HepG2 (cell line): ENCODE results near the gene NPW. TPM values are rescaled to one million over a fixed set of nuclear protein-coding genes. Genes with fewer than 3 reads are reported as not detected.

Source experiments
- ATAC-seq: fragments of 200-7000 bp; cut with Tn5 transposase; 3 replicates; pipeline ENCODE4 v1.9.1; 2020; ENCODE audit warnings: mild to moderate bottlenecking, moderate library complexity
- BruUV-seq: library from RNA; stranded (reverse); fragments of 400-500 nt; replicated peaks from 2 replicates; lab custom pipeline; 2021; lab: Mats Ljungman, UMichigan
- CTCF ChIA-PET: fragments of 300-600 bp; formaldehyde crosslinking; extraction: SDS; loops from one replicate; lab custom pipeline; 2021; ENCODE audit warnings: low total read pairs, inconsistent platforms, low intra/inter-chr PET ratio; lab: Yijun Ruan, JAX
- POLR2A ChIA-PET: fragments of 350-600 bp; sonication (Branson Sonifier 250); formaldehyde crosslinking; loops from one replicate; lab custom pipeline; 2020; ENCODE audit warnings: antibody characterized with exemption, inconsistent platforms; lab: Yijun Ruan, JAX
- DNase-seq: peaks from one replicate; pipeline ENCODE4 v3.0.0-alpha.2; 2015; ENCODE audit warnings: low spot score
- FAIRE-seq: peaks from 3 replicates; lab custom pipeline; 2011; peaks lifted over from hg19 to GRCh38; lab: Jason Lieb, UNC
- H2AFZ ChIP-seq: one replicate; pipeline ENCODE4 v1.6.1; 2011; ENCODE audit warnings: low read length, inconsistent platforms
- H3K27ac ChIP-seq: fragments of 300-600 bp; 3 replicates; pipeline ENCODE4 v1.8.0; 2011; ENCODE audit warnings: mixed run types, mild to moderate bottlenecking, mixed read lengths, low read length, inconsistent platforms; ENCODE audit not compliant: insufficient read depth; ENCODE audit errors: extremely low read length
- H3K27me3 ChIP-seq, 2 experiments: fragments of 200-600 bp in 1 of 2; 2 replicates in 1 of 2; 3 replicates in 1 of 2; pipeline versions ENCODE4 v1.6.0 to v1.8.0; 2011; ENCODE audit warnings: low read length in 2 of 2, mild to moderate bottlenecking in 2 of 2, moderate library complexity in 2 of 2, inconsistent platforms in 1 of 2; ENCODE audit not compliant: insufficient read depth in 2 of 2, control insufficient read depth in 1 of 2
- H3K36me3 ChIP-seq, 2 experiments: fragments of 200-600 bp in 1 of 2; replicated peaks in 1 of 2; 2 replicates in 1 of 2; 3 replicates in 1 of 2; pipeline versions ENCODE4 v1.5.1 to v1.8.0; 2011; ENCODE audit warnings: low read length in 2 of 2, inconsistent platforms in 1 of 2; ENCODE audit not compliant: insufficient read depth in 2 of 2, control insufficient read depth in 1 of 2
- H3K4me1 ChIP-seq: 2 replicates; pipeline ENCODE4 v1.5.1; 2012; ENCODE audit warnings: low read length, inconsistent platforms; ENCODE audit not compliant: insufficient read depth
- H3K4me2 ChIP-seq: 2 replicates; pipeline ENCODE4 v1.6.0; 2011; ENCODE audit warnings: low read depth, low read length, inconsistent platforms
- H3K4me3 ChIP-seq, 3 experiments: fragments of 200-600 bp in 1 of 3; sonication (generic), shearing (Covaris generic) in 1 of 3; replicated peaks in 1 of 3; 2 replicates each; pipeline ENCODE4 v1.5.1; 2011 to 2016; ENCODE audit warnings: low read length in 3 of 3, inconsistent platforms in 2 of 3, low read depth in 2 of 3, mild to moderate bottlenecking in 2 of 3, control low read depth in 1 of 3, mixed read lengths in 1 of 3; ENCODE audit not compliant: insufficient read depth in 1 of 3
- H3K79me2 ChIP-seq: one replicate; pipeline ENCODE4 v1.6.1; 2011; ENCODE audit warnings: low read length, inconsistent platforms; ENCODE audit not compliant: insufficient read depth
- H3K9ac ChIP-seq: 2 replicates; pipeline ENCODE4 v1.6.0; 2011; ENCODE audit warnings: mild to moderate bottlenecking, low read depth, low read length, inconsistent platforms; ENCODE audit not compliant: insufficient read depth
- H3K9me3 ChIP-seq: 2 replicates; pipeline ENCODE4 v1.5.1; 2012; ENCODE audit warnings: mild to moderate bottlenecking, low read length
- H4K20me1 ChIP-seq: 2 replicates; pipeline ENCODE4 v1.6.0; 2011; ENCODE audit warnings: inconsistent platforms, mild to moderate bottlenecking, low read length, moderate library complexity; ENCODE audit not compliant: insufficient read depth
- CBX2 ChIP-seq, 2 experiments: fragments of 200-600 bp in 1 of 2; sonication (generic); formaldehyde crosslinking in 1 of 2; IDR thresholded peaks; 2 replicates each; pipeline versions ENCODE4 v1.7.0 to v1.8.1; 2018 to 2022; ENCODE audit warnings: low read depth in 2 of 2, low read length in 1 of 2, mild to moderate bottlenecking in 1 of 2, missing genetic modification reagents in 1 of 2
- CBX5 ChIP-seq: sonication (generic); formaldehyde crosslinking; IDR thresholded peaks from 2 replicates; pipeline ENCODE4 v1.4.0; 2020; ENCODE audit warnings: missing genetic modification reagents, borderline replicate concordance
- FOXK2 ChIP-seq: fragments of 450-650 bp; IDR thresholded peaks from 2 replicates; pipeline ENCODE4 v1.6.1; 2016
- HNRNPLL ChIP-seq: fragments of 200-400 bp; formaldehyde crosslinking; IDR thresholded peaks from 2 replicates; pipeline ENCODE4 v1.6.1; 2017; ENCODE audit warnings: mild to moderate bottlenecking, low read depth, low read length; ENCODE audit not compliant: poor library complexity, severe bottlenecking
- MBD4 ChIP-seq: IDR thresholded peaks from 2 replicates; pipeline ENCODE4 v1.6.1; 2012; ENCODE audit warnings: low read length, inconsistent platforms, borderline replicate concordance
- MED13 ChIP-seq: sonication (generic); formaldehyde crosslinking; IDR thresholded peaks from 2 replicates; pipeline ENCODE4 v1.5.0; 2020; ENCODE audit warnings: missing genetic modification reagents
- SAP130 ChIP-seq: IDR thresholded peaks from 2 replicates; pipeline ENCODE4 v1.6.1; 2016; ENCODE audit warnings: low read depth
- SMC3 ChIP-seq: IDR thresholded peaks from 2 replicates; pipeline ENCODE4 v1.6.1; 2011; ENCODE audit warnings: low read length, improper control_type of control experiment
- SOX13 ChIP-seq, 3 experiments: fragments of 450-650 bp in 1 of 3; sonication (generic) in 1 of 3; formaldehyde crosslinking in 1 of 3; IDR thresholded peaks in 2 of 3; conservative IDR thresholded peaks in 1 of 3; 2 replicates each; pipeline versions ENCODE4 v1.5.0 to v1.6.1; 2016 to 2020; ENCODE audit warnings: antibody characterized with exemption in 1 of 3, mild to moderate bottlenecking in 1 of 3, missing compliant biosample characterization in 1 of 3, missing genetic modification reagents in 1 of 3, moderate library complexity in 1 of 3
- TARDBP ChIP-seq: sonication (generic); formaldehyde crosslinking; IDR thresholded peaks from 2 replicates; pipeline ENCODE4 v1.8.0; 2022; ENCODE audit warnings: mild to moderate bottlenecking, missing genetic modification reagents
- ZBTB7B ChIP-seq: sonication (generic); formaldehyde crosslinking; IDR thresholded peaks from 2 replicates; pipeline ENCODE4 v1.4.0; 2020; ENCODE audit warnings: missing genetic modification reagents
- ZHX1 ChIP-seq: sonication (generic); formaldehyde crosslinking; IDR thresholded peaks from 2 replicates; pipeline ENCODE4 v1.8.1; 2022; ENCODE audit warnings: low read depth, mild to moderate bottlenecking, missing genetic modification reagents
- ZNF232 ChIP-seq: sonication (generic); formaldehyde crosslinking; IDR thresholded peaks from 2 replicates; pipeline ENCODE4 v1.4.0; 2020; ENCODE audit warnings: missing genetic modification reagents, borderline replicate concordance
- ZSCAN21 ChIP-seq: sonication (generic); formaldehyde crosslinking; IDR thresholded peaks from 2 replicates; pipeline ENCODE4 v1.8.0; 2022; ENCODE audit warnings: mild to moderate bottlenecking, missing genetic modification reagents, moderate library complexity, borderline replicate concordance
- WGBS: methylation state at CpG from one replicate; pipeline ENCODE4 v1.1.6; 2017; ENCODE audit warnings: low lambda C conversion rate; 5-methylcytosine and 5-hydroxymethylcytosine counted together
- in situ Hi-C: cut with HindIII; loops from 2 replicates; pipeline ENCODE4 v1.10.0; 2017; ENCODE audit warnings: low pct_unique_long_range_greater_than_20kb; ENCODE audit not compliant: extremely low pct_ligation_motif_present
- intact Hi-C: fragments of 100-400 bp; cut with micrococcal nuclease; formaldehyde crosslinking; loops from one replicate; pipeline ENCODE4 v1.10.0; 2022; ENCODE audit not compliant: unreplicated experiment
- polyA plus RNA-seq, 8 experiments: library from polyadenylated mRNA; depleted of rRNA in 3 of 8; stranded (reverse) in 7 of 8; unstranded in 1 of 8; fragments of >200 nt; fragmentation: Illumina TruSeq in 4 of 8; extraction: Trizol in 4 of 8; gene quantifications; 2 replicates each; pipeline versions ENCODE4 v1.2.1 to v1.2.3, GENCODE V29; 2011 to 2016; ENCODE audit warnings: low read depth in 4 of 8, missing spikeins in 1 of 8, mixed read lengths in 1 of 8; ENCODE audit not compliant: insufficient read depth in 1 of 8
- total RNA-seq, 5 experiments: library from RNA; depleted of rRNA; stranded (reverse); fragments of >200 nt; fragmentation: Illumina TruSeq; extraction: Trizol; gene quantifications; 2 replicates each; pipeline ENCODE4 v1.2.3, GENCODE V29; 2016; ENCODE audit warnings: low read depth in 1 of 5
- TF ChIP-seq, protein P1 (sequence below): sonication (generic); formaldehyde crosslinking; conservative IDR thresholded peaks from 2 replicates; pipeline ENCODE4 v1.5.0; 2020; ENCODE audit warnings: missing genetic modification reagents
- TF ChIP-seq, protein P2 (sequence below): sonication (generic); formaldehyde crosslinking; IDR thresholded peaks from 2 replicates; pipeline ENCODE4 v1.4.0; 2020; ENCODE audit warnings: missing genetic modification reagents

The NPW gene
- total and polyA plus RNA-seq, 2 of the 13 experiments (the other 11 are each of a cell fraction or from before 2014, with no cell fraction given), result 0.24 to 0.97 TPM

GRCh38 chr16:2024032-2024420 is 4.4 kb downstream of the NPW start (continued):
- TF ChIP-seq, protein P1, sequence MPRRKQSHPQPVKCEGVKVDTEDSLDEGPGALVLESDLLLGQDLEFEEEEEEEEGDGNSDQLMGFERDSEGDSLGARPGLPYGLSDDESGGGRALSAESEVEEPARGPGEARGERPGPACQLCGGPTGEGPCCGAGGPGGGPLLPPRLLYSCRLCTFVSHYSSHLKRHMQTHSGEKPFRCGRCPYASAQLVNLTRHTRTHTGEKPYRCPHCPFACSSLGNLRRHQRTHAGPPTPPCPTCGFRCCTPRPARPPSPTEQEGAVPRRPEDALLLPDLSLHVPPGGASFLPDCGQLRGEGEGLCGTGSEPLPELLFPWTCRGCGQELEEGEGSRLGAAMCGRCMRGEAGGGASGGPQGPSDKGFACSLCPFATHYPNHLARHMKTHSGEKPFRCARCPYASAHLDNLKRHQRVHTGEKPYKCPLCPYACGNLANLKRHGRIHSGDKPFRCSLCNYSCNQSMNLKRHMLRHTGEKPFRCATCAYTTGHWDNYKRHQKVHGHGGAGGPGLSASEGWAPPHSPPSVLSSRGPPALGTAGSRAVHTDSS (CRISPR knock-in tag), result no peak
- no peak for TF ChIP-seq CBX2 (IDR thresholded peaks at IDR 0.05; ENCODE audit: low read depth, low read length)
- TF ChIP-seq CBX2 (CRISPR knock-in tag; IDR thresholded peaks at IDR 0.05; ENCODE audit: low read depth), result no peak
- TF ChIP-seq ZHX1 (CRISPR knock-in tag), result no peak
- no peak for TF ChIP-seq MED13 (CRISPR knock-in tag)
- no peak for TF ChIP-seq FOXK2
- no peak for TF ChIP-seq MBD4
- TF ChIP-seq ZNF232, result no peak

GRCh38 chr16:2025251-2025650 is 5.7 kb downstream of the NPW start:
- Histone ChIP-seq H3K36me3 (no peaks in the 10 kb centered on the region), H3K9me3 (no peaks in the 10 kb centered on the region), H2AFZ (no peak overlapping the region), H3K4me1 (peaks cover 64% of the 10 kb centered on the region), H3K4me2 (peak overlapping the region; percentile 81), H3K4me3 (peak overlapping the region; percentile 45 to 79 (median 58); a peak in 5 of 6 replicates), H3K27ac (no peak overlapping the region), H3K27me3 (peaks cover 1 to 15% of the 10 kb centered on the region in 2 experiments; a peak in 2 of 5 replicates), H4K20me1 (0 out of 2 replicates have a peak, but pooled peaks cover 7% of the 10 kb centered on the region), H3K9ac (peak overlapping the region; percentile 60; the same call in 1 of the 2 replicates), H3K79me2 (peaks cover 3% of the 10 kb centered on the region)
- ChIA-PET CTCF (no interaction called here), POLR2A (interaction anchor here (1.0 to 6.2 kb wide), 5 partner anchors 9 to 130 kb away, joined by 3 to 62 read pairs (median 6); partner anchors contain the start of genes NTHL1, TRAF7 and TSC2)
- BruUV-seq, result no TSS peak
- DNase-seq (no peak), ATAC-seq (peak; percentile 38), FAIRE-seq (no peak)
- in situ Hi-C loops (no loop called here), intact Hi-C loops (no loop called here)
- WGBS, result 29% methylated on average over 4 of the region's 14 CpGs
- TF ChIP-seq, protein P2, sequence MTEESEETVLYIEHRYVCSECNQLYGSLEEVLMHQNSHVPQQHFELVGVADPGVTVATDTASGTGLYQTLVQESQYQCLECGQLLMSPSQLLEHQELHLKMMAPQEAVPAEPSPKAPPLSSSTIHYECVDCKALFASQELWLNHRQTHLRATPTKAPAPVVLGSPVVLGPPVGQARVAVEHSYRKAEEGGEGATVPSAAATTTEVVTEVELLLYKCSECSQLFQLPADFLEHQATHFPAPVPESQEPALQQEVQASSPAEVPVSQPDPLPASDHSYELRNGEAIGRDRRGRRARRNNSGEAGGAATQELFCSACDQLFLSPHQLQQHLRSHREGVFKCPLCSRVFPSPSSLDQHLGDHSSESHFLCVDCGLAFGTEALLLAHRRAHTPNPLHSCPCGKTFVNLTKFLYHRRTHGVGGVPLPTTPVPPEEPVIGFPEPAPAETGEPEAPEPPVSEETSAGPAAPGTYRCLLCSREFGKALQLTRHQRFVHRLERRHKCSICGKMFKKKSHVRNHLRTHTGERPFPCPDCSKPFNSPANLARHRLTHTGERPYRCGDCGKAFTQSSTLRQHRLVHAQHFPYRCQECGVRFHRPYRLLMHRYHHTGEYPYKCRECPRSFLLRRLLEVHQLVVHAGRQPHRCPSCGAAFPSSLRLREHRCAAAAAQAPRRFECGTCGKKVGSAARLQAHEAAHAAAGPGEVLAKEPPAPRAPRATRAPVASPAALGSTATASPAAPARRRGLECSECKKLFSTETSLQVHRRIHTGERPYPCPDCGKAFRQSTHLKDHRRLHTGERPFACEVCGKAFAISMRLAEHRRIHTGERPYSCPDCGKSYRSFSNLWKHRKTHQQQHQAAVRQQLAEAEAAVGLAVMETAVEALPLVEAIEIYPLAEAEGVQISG, result no peak
- TF ChIP-seq TARDBP (no peak), SMC3 (no peak), ZSCAN21 (CRISPR knock-in tag) (no peak), ZBTB7B (CRISPR knock-in tag) (peak; percentile 25; the same call in 1 of the 2 replicates), HNRNPLL (no peak), CBX5 (CRISPR knock-in tag) (no peak), SAP130 (CRISPR knock-in tag) (peak; percentile 11; the same call in 1 of the 2 replicates), SOX13 (IDR thresholded peaks at IDR 0.05) (no peak), SOX13 (CRISPR knock-in tag; conservative IDR thresholded peaks at IDR 0.05 in 1 of 2, IDR thresholded peaks at IDR 0.05 in 1 of 2) (no peak)
